ENCODE measurements around the gene TENM3. TPM values are rescaled to one million over a fixed set of nuclear protein-coding genes. Genes with fewer than 3 reads are reported as not detected.

TENM3 gene
- total RNA-seq, 2 donors from 2014 or later = 39.5 to 51.9 TPM

- H3K36me3 Mint-ChIP-seq (ENCODE audit: low read depth) = no peaks in the 10 kb centered on the region
Measured at GRCh38 chr4:182575225-182575624, 332.0 kb downstream of the TENM3 start.

GRCh38 chr4:182576601-182577289 is 333.5 kb downstream of the TENM3 start:
- no peaks in the 10 kb centered on the region for H3K36me3 ChIP-seq (ENCODE audit: control insufficient read depth, insufficient read depth, low read length)
- H3K36me3 Mint-ChIP-seq (ENCODE audit: low read depth) = no peaks in the 10 kb centered on the region
- DNase-seq = peak; percentile 72
- 69 to 73% methylated on average over 10 to 12 of the region's 12 CpGs for WGBS, 2 experiments (ENCODE audit: insufficient coverage in 1 of 2, insufficient read length in 1 of 2)
- no peak overlapping the region for H3K27ac ChIP-seq (ENCODE audit: low read depth, low read length)
- no peak for TF ChIP-seq CTCF (conservative IDR thresholded peaks at IDR 0.05)
- H3K4me1 ChIP-seq (ENCODE audit: control insufficient read depth, insufficient read depth, low read length) = no peaks in the 10 kb centered on the region
- H3K27ac Mint-ChIP-seq = no peak overlapping the region
- no peak overlapping the region for H3K9ac ChIP-seq (ENCODE audit: extremely low read depth, low read length, poor library complexity, severe bottlenecking)
- H3K27me3 ChIP-seq (ENCODE audit: control insufficient read depth, insufficient read depth, low read length, poor library complexity, severe bottlenecking) = no peaks in the 10 kb centered on the region
- no peaks in the 10 kb centered on the region for H3K9me3 ChIP-seq (ENCODE audit: control insufficient read depth, low read length)
- no peak overlapping the region for H3K4me3 Mint-ChIP-seq
- no peak overlapping the region for H3K4me3 ChIP-seq (ENCODE audit: low read length)
- no peaks in the 10 kb centered on the region for H3K27me3 Mint-ChIP-seq (ENCODE audit: insufficient read depth)
- no peaks in the 10 kb centered on the region for H3K9me3 Mint-ChIP-seq
- peaks cover 16% of the 10 kb centered on the region for H3K4me1 Mint-ChIP-seq

More at GRCh38 chr4:182575225-182575624, 332.0 kb downstream of the TENM3 start:
- H3K27me3 Mint-ChIP-seq (ENCODE audit: insufficient read depth) = no peaks in the 10 kb centered on the region
- H3K27me3 ChIP-seq (ENCODE audit: control insufficient read depth, insufficient read depth, low read length, poor library complexity, severe bottlenecking) = no peaks in the 10 kb centered on the region
- H3K9ac ChIP-seq (ENCODE audit: extremely low read depth, low read length, poor library complexity, severe bottlenecking) = no peak overlapping the region
- H3K4me3 ChIP-seq (ENCODE audit: low read length) = no peak overlapping the region
- no peaks in the 10 kb centered on the region for H3K36me3 ChIP-seq (ENCODE audit: control insufficient read depth, insufficient read depth, low read length)
- H3K4me3 Mint-ChIP-seq = no peak overlapping the region
- no peak for TF ChIP-seq CTCF (conservative IDR thresholded peaks at IDR 0.05)
- WGBS, 2 experiments (ENCODE audit: insufficient coverage in 1 of 2, insufficient read length in 1 of 2) = 71 to 79% methylated on average over 3 to 6 of the region's 6 CpGs
- H3K4me1 Mint-ChIP-seq = peaks cover 15% of the 10 kb centered on the region
- no peaks in the 10 kb centered on the region for H3K9me3 ChIP-seq (ENCODE audit: control insufficient read depth, low read length)
- no peaks in the 10 kb centered on the region for H3K4me1 ChIP-seq (ENCODE audit: control insufficient read depth, insufficient read depth, low read length)
- no peaks in the 10 kb centered on the region for H3K9me3 Mint-ChIP-seq
- peak overlapping the region; percentile 33 for H3K27ac ChIP-seq (ENCODE audit: low read depth, low read length)
- no peak for DNase-seq
- H3K27ac Mint-ChIP-seq = no peak overlapping the region

GRCh38 chr4:182577411-182577810 is 334.2 kb downstream of the TENM3 start:
- Histone ChIP-seq H3K9ac (ENCODE audit: extremely low read depth, low read length, poor library complexity, severe bottlenecking) (no peak overlapping the region), H3K27me3 (ENCODE audit: control insufficient read depth, insufficient read depth, low read length, poor library complexity, severe bottlenecking) (no peaks in the 10 kb centered on the region), H3K4me3 (ENCODE audit: low read length) (no peak overlapping the region), H3K4me1 (ENCODE audit: control insufficient read depth, insufficient read depth, low read length) (no peaks in the 10 kb centered on the region), H3K27ac (ENCODE audit: low read depth, low read length) (no peak overlapping the region), H3K36me3 (ENCODE audit: control insufficient read depth, insufficient read depth, low read length) (no peaks in the 10 kb centered on the region), H3K9me3 (ENCODE audit: control insufficient read depth, low read length) (no peaks in the 10 kb centered on the region)
- Mint-ChIP-seq H3K9me3 (no peaks in the 10 kb centered on the region), H3K27ac (no peak overlapping the region), H3K36me3 (ENCODE audit: low read depth) (no peaks in the 10 kb centered on the region), H3K27me3 (ENCODE audit: insufficient read depth) (no peaks in the 10 kb centered on the region), H3K4me3 (no peak overlapping the region), H3K4me1 (peaks cover 21% of the 10 kb centered on the region)
- TF ChIP-seq CTCF (conservative IDR thresholded peaks at IDR 0.05) = no peak
- DNase-seq = no peak
- 72 to 100% methylated on average over 1 to 4 of the region's 5 CpGs for WGBS, 2 experiments (ENCODE audit: insufficient coverage in 1 of 2, insufficient read length in 1 of 2)

Measured in endodermal cell (in vitro differentiated cells).